GM19240 (cell line): ENCODE data around the gene PCOLCE2.

ENCODE experiments used
- DNase-seq: peaks from one replicate; pipeline ENCODE4 v3.0.0; 2011; ENCODE audit warnings: low spot score; ENCODE audit not compliant: insufficient read length

PCOLCE2 gene, protein sequence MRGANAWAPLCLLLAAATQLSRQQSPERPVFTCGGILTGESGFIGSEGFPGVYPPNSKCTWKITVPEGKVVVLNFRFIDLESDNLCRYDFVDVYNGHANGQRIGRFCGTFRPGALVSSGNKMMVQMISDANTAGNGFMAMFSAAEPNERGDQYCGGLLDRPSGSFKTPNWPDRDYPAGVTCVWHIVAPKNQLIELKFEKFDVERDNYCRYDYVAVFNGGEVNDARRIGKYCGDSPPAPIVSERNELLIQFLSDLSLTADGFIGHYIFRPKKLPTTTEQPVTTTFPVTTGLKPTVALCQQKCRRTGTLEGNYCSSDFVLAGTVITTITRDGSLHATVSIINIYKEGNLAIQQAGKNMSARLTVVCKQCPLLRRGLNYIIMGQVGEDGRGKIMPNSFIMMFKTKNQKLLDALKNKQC

DNA sequence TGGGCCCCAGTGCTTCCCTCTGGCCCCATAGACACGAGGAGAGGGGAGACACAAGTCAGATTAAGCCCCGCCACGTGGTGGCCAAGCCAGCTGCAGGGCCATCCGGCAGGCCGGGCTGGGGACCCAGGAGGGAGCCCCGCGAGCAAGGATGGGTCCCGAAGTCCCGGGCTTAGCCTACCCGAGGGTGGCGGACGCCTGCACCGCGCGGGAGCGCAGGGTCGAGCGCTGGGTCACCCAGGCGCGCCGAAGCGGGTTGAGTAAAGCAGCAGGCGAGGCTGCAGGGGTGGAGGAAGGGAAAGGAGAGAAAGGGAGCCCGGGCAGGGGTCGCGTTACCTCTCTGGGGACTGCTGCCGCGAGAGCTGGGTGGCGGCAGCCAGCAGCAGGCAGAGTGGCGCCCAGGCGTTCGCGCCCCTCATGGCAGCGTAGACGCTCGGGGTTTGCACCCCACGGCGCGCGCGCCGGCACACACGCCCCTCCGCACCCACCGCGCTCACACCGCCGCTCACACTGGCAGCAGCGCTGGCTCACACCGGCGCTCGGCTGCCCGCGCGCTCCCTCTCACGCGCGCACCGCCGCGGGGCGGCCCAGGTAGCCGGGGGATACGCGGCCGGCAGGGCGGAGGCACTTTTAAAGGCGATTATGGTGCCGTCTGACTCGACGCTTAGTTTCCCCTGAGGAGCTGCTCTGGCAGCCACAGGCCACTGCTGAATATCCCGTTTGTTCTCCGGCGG, at the start of gene PCOLCE2:
Gene PCOLCE2 (minus strand): TSS at position 603 of the 731 bp plus-strand sequence. CDS start 187 bp downstream, at position 416.
- no peak for DNase-seq

GRCh38 chr3:142935963-142936362, 47.1 kb upstream of the PCOLCE2 start:
- DNase-seq: no peak

GRCh38 chr3:142934887-142935269, 46.0 kb upstream of the PCOLCE2 start:
- no peak for DNase-seq

- DNase-seq: no peak
Observed at GRCh38 chr3:142934128-142934886, 45.4 kb upstream of the PCOLCE2 start.

GRCh38 chr3:142931222-142931621, 42.3 kb upstream of the PCOLCE2 start:
- DNase-seq: peak; percentile 32

GRCh38 chr3:142930463-142930862, 41.6 kb upstream of the PCOLCE2 start:
- DNase-seq: no peak

DNA sequence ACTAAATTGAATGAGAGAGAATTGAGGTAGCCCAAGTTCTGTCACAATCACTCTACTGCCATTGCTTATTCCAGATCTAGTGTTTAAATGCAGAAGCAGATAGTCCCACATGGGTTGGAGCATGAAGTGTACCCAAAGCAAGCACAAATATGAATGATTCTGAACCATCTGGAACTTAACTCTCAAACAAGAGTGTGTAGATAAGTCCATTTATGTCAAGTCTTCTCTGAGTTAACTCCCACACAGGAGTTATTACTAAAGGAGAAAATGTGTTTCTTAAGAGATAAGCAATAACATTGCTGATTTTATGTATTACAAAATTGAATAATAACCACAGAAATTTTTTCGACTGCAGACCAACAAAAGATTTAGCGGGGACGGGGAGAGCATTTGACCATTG, 41.0 kb upstream of the PCOLCE2 start:
- no peak for DNase-seq

- DNase-seq: peak; percentile 32
Observed at GRCh38 chr3:142929109-142929508, 40.2 kb upstream of the PCOLCE2 start.

- DNase-seq: no peak
Observed at GRCh38 chr3:142926368-142926944, 37.6 kb upstream of the PCOLCE2 start.

DNA sequence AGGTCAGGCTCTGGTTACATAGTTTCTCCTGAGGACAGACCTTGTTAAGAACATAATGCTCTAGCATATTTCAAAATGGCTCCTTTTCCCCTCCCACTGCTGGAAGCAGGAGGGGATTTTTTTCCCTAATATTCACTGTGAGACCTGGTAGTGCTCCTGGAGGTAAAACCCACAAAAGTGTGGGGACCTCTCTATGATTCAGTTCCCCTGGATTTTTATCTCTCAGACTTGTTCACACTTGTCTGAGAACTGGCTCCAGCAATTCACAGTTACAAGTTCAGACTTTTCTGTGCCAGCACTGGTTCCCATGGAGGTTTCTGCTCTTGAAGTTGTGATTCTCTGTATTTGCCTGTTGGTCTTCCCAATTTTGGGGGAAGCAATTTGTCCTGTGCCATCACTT, 36.3 kb upstream of the PCOLCE2 start:
- no peak for DNase-seq

GRCh38 chr3:142923694-142924093, 34.8 kb upstream of the PCOLCE2 start:
- no peak for DNase-seq

DNA sequence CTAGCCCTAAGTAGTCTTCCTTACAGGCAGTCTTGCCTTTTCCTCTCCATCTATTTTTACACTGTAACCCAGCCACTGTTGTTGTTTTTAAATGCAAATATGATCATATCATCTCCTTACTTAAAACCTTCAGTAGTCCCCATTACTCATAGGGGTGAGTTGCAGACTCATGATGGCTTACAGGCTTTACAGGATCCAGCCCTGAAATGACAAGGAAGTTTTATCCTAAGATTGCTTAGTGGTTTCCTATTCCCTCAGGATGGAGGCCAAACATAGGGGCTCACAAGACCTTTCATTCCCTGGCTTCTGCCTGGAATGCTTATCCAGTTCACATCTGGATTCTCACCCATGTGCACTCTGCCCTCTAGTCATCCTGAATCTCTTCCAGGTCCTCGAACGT, 27.7 kb upstream of the PCOLCE2 start:
- DNase-seq: no peak

- no peak for DNase-seq
Observed at GRCh38 chr3:142915636-142916035, 26.8 kb upstream of the PCOLCE2 start.

DNA sequence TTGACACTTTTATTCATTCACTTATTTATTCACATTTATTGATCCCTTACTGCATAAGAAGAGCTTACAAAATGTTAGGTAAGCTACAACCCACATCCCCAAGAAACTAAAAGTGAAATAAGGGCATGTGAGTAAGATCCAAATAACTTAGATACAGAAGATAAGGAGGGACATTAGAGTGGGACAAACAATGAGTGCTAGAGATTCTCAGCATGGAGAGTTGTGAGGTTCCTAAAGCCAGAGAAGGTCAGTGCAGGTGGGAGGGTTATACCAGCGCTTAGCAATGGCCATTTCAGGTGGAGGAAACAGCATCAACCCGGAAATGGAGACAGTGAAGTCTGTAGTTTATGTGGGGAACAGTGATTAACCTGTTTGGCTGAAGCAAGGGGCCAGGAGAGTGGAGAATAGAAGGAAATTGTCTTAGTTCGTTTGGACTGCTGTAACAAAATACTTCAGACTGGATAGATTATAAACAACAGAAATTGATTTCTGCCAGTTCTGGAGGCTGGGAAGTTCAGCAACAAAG, 25.5 kb upstream of the PCOLCE2 start:
- no peak for DNase-seq

DNA sequence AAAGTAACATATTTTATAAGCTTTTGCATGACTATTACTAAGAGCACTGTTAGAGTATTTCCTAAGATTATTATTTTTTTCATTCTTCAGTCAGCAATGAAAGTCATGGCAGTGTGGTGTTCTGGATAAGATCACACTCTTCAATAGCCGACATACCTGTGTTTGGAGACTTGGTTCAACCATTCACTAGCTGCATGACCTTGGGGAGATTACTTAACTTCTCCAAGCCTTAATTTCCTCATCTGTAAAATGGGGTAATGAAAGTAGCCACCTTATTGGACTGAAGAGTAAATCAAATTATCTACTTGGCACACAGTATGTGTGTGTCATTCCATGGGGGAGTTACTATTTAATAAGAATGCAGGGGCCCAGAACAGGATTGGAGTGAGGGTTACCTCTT, 24.5 kb upstream of the PCOLCE2 start:
- DNase-seq: no peak

- DNase-seq: no peak
Observed at GRCh38 chr3:142912402-142913172, 23.7 kb upstream of the PCOLCE2 start.

GRCh38 chr3:142910280-142910679, 21.4 kb upstream of the PCOLCE2 start:
- DNase-seq: no peak

DNA sequence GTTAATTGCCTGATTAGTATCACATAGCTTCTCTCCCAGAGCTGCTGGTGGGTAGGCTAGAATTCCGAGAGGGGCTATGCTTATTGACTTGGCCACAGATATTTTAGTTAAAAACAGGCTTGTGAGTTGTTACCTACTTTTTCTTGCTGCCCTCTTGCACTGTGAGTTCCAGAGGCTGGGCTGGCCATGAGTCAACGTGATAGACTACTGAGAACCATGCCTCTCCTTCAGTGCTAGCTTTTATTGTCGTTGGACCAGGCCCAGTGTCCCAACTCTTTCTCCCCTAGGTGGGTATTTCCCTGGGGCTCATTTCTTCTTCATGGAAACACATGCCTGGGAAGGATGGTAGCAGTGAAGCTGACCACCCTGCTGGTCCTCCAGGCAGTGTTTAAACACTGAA, 20.4 kb upstream of the PCOLCE2 start:
- no peak for DNase-seq

GRCh38 chr3:142907996-142908395, 19.1 kb upstream of the PCOLCE2 start:
- no peak for DNase-seq

GRCh38 chr3:142904639-142905436, 16.0 kb upstream of the PCOLCE2 start:
- no peak for DNase-seq
